ENCODE results near the gene ECE2.

Gene ECE2

GRCh38 chr3:184308744-184309143, 32.9 kb downstream of the ECE2 start:
- in situ Hi-C loops (cut with MboI; ENCODE audit: low sequenced_read_pairs) = no loop called here

- in situ Hi-C loops (cut with MboI; ENCODE audit: low sequenced_read_pairs) = no loop called here
Measured at GRCh38 chr3:184311633-184312032, 35.8 kb downstream of the ECE2 start.

GRCh38 chr3:184314363-184314699, 38.5 kb downstream of the ECE2 start, which contains the start of gene EIF4G1:
TSS of gene EIF4G1 (plus strand) at chr3:184314606. CDS start at chr3:184315797, 1,191 bp downstream.
- in situ Hi-C loops (cut with MboI; ENCODE audit: low sequenced_read_pairs) = no loop called here

- in situ Hi-C loops (cut with MboI; ENCODE audit: low sequenced_read_pairs) = no loop called here
Measured at GRCh38 chr3:184314700-184315542, 39.1 kb downstream of the ECE2 start.

GRCh38 chr3:184315543-184315867, 39.7 kb downstream of the ECE2 start:
- in situ Hi-C loops (cut with MboI; ENCODE audit: low sequenced_read_pairs) = no loop called here

GRCh38 chr3:184315871-184316661, 40.2 kb downstream of the ECE2 start:
- in situ Hi-C loops (cut with MboI; ENCODE audit: low sequenced_read_pairs) = no loop called here

- in situ Hi-C loops (cut with MboI; ENCODE audit: low sequenced_read_pairs) = no loop called here
Measured at GRCh38 chr3:184316792-184317191, 41.0 kb downstream of the ECE2 start.

- in situ Hi-C loops (cut with MboI; ENCODE audit: low sequenced_read_pairs) = no loop called here
Measured at GRCh38 chr3:184317201-184317600, 41.4 kb downstream of the ECE2 start.

GRCh38 chr3:184320104-184320445, 44.3 kb downstream of the ECE2 start:
- in situ Hi-C loops (cut with MboI; ENCODE audit: low sequenced_read_pairs) = no loop called here

GRCh38 chr3:184321666-184322065, 45.8 kb downstream of the ECE2 start:
- in situ Hi-C loops (cut with MboI; ENCODE audit: low sequenced_read_pairs) = no loop called here

GRCh38 chr3:184322731-184323487, 47.1 kb downstream of the ECE2 start:
- in situ Hi-C loops (cut with MboI; ENCODE audit: low sequenced_read_pairs) = no loop called here

- in situ Hi-C loops (cut with MboI; ENCODE audit: low sequenced_read_pairs) = no loop called here
Measured at GRCh38 chr3:184323696-184324095, 47.9 kb downstream of the ECE2 start.

GRCh38 chr3:184325269-184325668, 49.4 kb downstream of the ECE2 start:
- in situ Hi-C loops (cut with MboI; ENCODE audit: low sequenced_read_pairs) = no loop called here

- in situ Hi-C loops (cut with MboI; ENCODE audit: low sequenced_read_pairs) = no loop called here
Measured at GRCh38 chr3:184325715-184326369, 50.0 kb downstream of the ECE2 start.

- in situ Hi-C loops (cut with MboI; ENCODE audit: low sequenced_read_pairs) = no loop called here
Measured at GRCh38 chr3:184327171-184327570, 51.3 kb downstream of the ECE2 start.

- in situ Hi-C loops (cut with MboI; ENCODE audit: low sequenced_read_pairs) = no loop called here
Measured at GRCh38 chr3:184328516-184328915, 52.7 kb downstream of the ECE2 start.

- in situ Hi-C loops (cut with MboI; ENCODE audit: low sequenced_read_pairs) = no loop called here
Measured at GRCh38 chr3:184332370-184333090, 56.7 kb downstream of the ECE2 start.

GRCh38 chr3:184333190-184333589, 57.4 kb downstream of the ECE2 start:
- in situ Hi-C loops (cut with MboI; ENCODE audit: low sequenced_read_pairs) = no loop called here

GRCh38 chr3:184333700-184334099, 57.9 kb downstream of the ECE2 start:
- in situ Hi-C loops (cut with MboI; ENCODE audit: low sequenced_read_pairs) = no loop called here

- in situ Hi-C loops (cut with MboI; ENCODE audit: low sequenced_read_pairs) = no loop called here
Measured at GRCh38 chr3:184334470-184335158, 58.8 kb downstream of the ECE2 start.

Measured in hTERT RPE-1 (cell line).